HepG2 (cell line): Measurements from ENCODE around the gene ERBB3. TPM values are rescaled to one million over a fixed set of nuclear protein-coding genes. Genes with fewer than 3 reads are reported as not detected.

Experiments used
- ATAD3A ChIP-seq: sonication (generic); formaldehyde crosslinking; IDR thresholded peaks from 2 replicates; pipeline ENCODE4 v1.4.0; 2020; ENCODE audit warnings: missing genetic modification reagents
- CBFB ChIP-seq: sonication (generic); formaldehyde crosslinking; IDR thresholded peaks from 2 replicates; pipeline ENCODE4 v1.4.0; 2020; ENCODE audit warnings: missing genetic modification reagents
- CC2D1A ChIP-seq: sonication (generic); formaldehyde crosslinking; IDR thresholded peaks from 2 replicates; pipeline ENCODE4 v1.8.1; 2023; ENCODE audit warnings: mild to moderate bottlenecking, missing genetic modification reagents
- CHCHD3 ChIP-seq: sonication (generic); formaldehyde crosslinking; IDR thresholded peaks from 2 replicates; pipeline ENCODE4 v1.8.0; 2022; ENCODE audit warnings: mild to moderate bottlenecking, missing genetic modification reagents, moderate library complexity
- FOXK1 ChIP-seq: sonication (generic); formaldehyde crosslinking; IDR thresholded peaks from 2 replicates; pipeline ENCODE4 v1.4.0; 2020; ENCODE audit warnings: low read depth, missing genetic modification reagents, borderline replicate concordance
- GMEB1 ChIP-seq: sonication (generic); formaldehyde crosslinking; IDR thresholded peaks from 2 replicates; pipeline ENCODE4 v1.5.1; 2020; ENCODE audit warnings: missing genetic modification reagents, mild to moderate bottlenecking, borderline replicate concordance
- KLF16 ChIP-seq, 2 experiments: sonication (generic) in 1 of 2; formaldehyde crosslinking in 1 of 2; IDR thresholded peaks; 2 replicates each; pipeline versions ENCODE4 v1.6.1 to v1.8.0; 2016 to 2023; ENCODE audit warnings: missing genetic modification reagents in 2 of 2, missing compliant biosample characterization in 1 of 2
- MLLT10 ChIP-seq: sonication (generic); formaldehyde crosslinking; IDR thresholded peaks from 2 replicates; pipeline ENCODE4 v1.4.0; 2020; ENCODE audit warnings: missing genetic modification reagents
- MNT ChIP-seq: fragments of 450-650 bp; IDR thresholded peaks from 2 replicates; pipeline ENCODE4 v1.6.1; 2016
- NFIC ChIP-seq: IDR thresholded peaks from 2 replicates; pipeline ENCODE4 v1.6.1; 2012; ENCODE audit warnings: mild to moderate bottlenecking, low read length, inconsistent platforms
- PHF8 ChIP-seq: sonication (generic); formaldehyde crosslinking; IDR thresholded peaks from 2 replicates; pipeline ENCODE4 v1.5.0; 2020; ENCODE audit warnings: missing genetic modification reagents
- RFXANK ChIP-seq: IDR thresholded peaks from 2 replicates; pipeline ENCODE4 v1.6.1; 2016
- RXRB ChIP-seq: IDR thresholded peaks from 2 replicates; pipeline ENCODE4 v1.6.1; 2016; ENCODE audit warnings: borderline replicate concordance, missing genetic modification reagents, missing compliant biosample characterization
- SUZ12 ChIP-seq: fragments of 150-350 bp; IDR thresholded peaks from 2 replicates; pipeline ENCODE4 v1.6.1; 2014; ENCODE audit warnings: low read depth, low read length
- TRIM24 ChIP-seq: sonication (generic); formaldehyde crosslinking; IDR thresholded peaks from 2 replicates; pipeline ENCODE4 v1.8.0; 2022; ENCODE audit warnings: mild to moderate bottlenecking, missing genetic modification reagents
- ZMYM4 ChIP-seq: sonication (generic); formaldehyde crosslinking; IDR thresholded peaks from 2 replicates; pipeline ENCODE4 v1.8.1; 2023; ENCODE audit warnings: mild to moderate bottlenecking, missing genetic modification reagents
- ZNF335 ChIP-seq: sonication (generic); formaldehyde crosslinking; IDR thresholded peaks from 2 replicates; pipeline ENCODE4 v1.4.0; 2020; ENCODE audit warnings: missing genetic modification reagents
- ZNF614 ChIP-seq: IDR thresholded peaks from 2 replicates; pipeline ENCODE4 v1.6.1; 2018; ENCODE audit warnings: missing biosample characterization, missing genetic modification reagents, inconsistent platforms, borderline replicate concordance
- ZNF740 ChIP-seq: sonication (generic); formaldehyde crosslinking; IDR thresholded peaks from 2 replicates; pipeline ENCODE4 v1.4.0; 2020; ENCODE audit warnings: missing genetic modification reagents
- ZNF747 ChIP-seq: sonication (generic); formaldehyde crosslinking; IDR thresholded peaks from 2 replicates; pipeline ENCODE4 v1.8.1; 2023; ENCODE audit warnings: missing genetic modification reagents, mild to moderate bottlenecking, borderline replicate concordance
- polyA plus RNA-seq, 8 experiments: library from polyadenylated mRNA; depleted of rRNA in 3 of 8; stranded (reverse) in 7 of 8; unstranded in 1 of 8; fragments of >200 nt; fragmentation: Illumina TruSeq in 4 of 8; extraction: Trizol in 4 of 8; gene quantifications; 2 replicates each; pipeline versions ENCODE4 v1.2.1 to v1.2.3, GENCODE V29; 2011 to 2016; ENCODE audit warnings: low read depth in 4 of 8, missing spikeins in 1 of 8, mixed read lengths in 1 of 8; ENCODE audit not compliant: insufficient read depth in 1 of 8
- total RNA-seq, 5 experiments: library from RNA; depleted of rRNA; stranded (reverse); fragments of >200 nt; fragmentation: Illumina TruSeq; extraction: Trizol; gene quantifications; 2 replicates each; pipeline ENCODE4 v1.2.3, GENCODE V29; 2016; ENCODE audit warnings: low read depth in 1 of 5

The ERBB3 gene
- total and polyA plus RNA-seq, 2 of the 13 experiments (the other 11 are each of a cell fraction or from before 2014, with no cell fraction given) = 93.6 to 358 TPM

DNA sequence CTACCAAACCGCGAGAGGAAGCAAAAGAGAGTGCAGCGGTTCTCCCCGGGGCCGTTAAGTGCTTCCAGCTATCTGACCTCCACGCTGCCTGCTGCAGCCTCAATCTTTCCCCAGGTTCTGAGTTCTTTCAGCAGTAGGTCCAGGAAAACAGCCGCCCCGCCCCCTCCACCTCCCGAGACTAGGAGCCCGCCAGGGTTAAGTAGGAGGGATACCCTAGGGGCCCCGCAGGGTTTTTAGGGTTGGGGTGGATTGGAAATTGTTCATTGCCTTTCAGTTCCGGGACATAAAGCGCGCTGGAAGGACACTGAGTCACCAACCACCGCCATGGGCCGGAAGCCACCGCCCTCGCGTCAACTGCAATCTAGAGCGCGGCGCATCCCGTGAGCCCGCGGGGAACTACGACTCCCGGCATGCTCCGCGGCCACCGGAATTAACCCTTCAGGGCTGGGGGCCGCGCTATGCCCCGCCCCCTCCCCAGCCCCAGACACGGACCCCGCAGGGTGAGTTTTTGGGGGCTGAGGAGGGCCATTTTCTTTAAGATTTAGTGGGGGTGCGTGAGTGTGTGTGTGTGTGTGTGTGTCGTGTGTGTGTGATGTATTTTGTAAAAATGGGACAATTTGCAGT lies 72.3 kb downstream of the ERBB3 start, which contains the start of gene MYL6B (continued):
- TF ChIP-seq GMEB1 (CRISPR knock-in tag) = peak; percentile 86; the same call in 1 of the 2 replicates
- no peak for TF ChIP-seq CC2D1A (CRISPR knock-in tag)
- no peak for TF ChIP-seq MLLT10 (CRISPR knock-in tag)
- no peak; the same call in 1 of the 2 replicates for TF ChIP-seq ZNF614 (CRISPR knock-in tag)
- TF ChIP-seq MNT = peak; percentile 20; the same call in 1 of the 2 replicates
- TF ChIP-seq FOXK1 (CRISPR knock-in tag) = peak; percentile 73; the same call in 1 of the 2 replicates
- TF ChIP-seq TRIM24 = no peak
- TF ChIP-seq RFXANK (CRISPR knock-in tag) = no peak
- no peak for TF ChIP-seq CHCHD3 (CRISPR knock-in tag)
- no peak for TF ChIP-seq ATAD3A
- peak; percentile 58 for TF ChIP-seq PHF8 (CRISPR knock-in tag)
- TF ChIP-seq KLF16 (CRISPR knock-in tag; IDR thresholded peaks at IDR 0.05) = peak in 1 of 2 experiments; percentile 28; a peak in 1 of 4 replicates
- TF ChIP-seq NFIC = no peak; the same call in 1 of the 2 replicates
- peak; percentile 45 for TF ChIP-seq RXRB (CRISPR knock-in tag)
- no peak for TF ChIP-seq ZNF740 (CRISPR knock-in tag)
- peak; percentile 73 for TF ChIP-seq SUZ12
- TF ChIP-seq ZMYM4 (CRISPR knock-in tag) = peak; percentile 43; the same call in 1 of the 2 replicates
- TF ChIP-seq ZNF747 (CRISPR knock-in tag) = 0 out of 2 replicates have a peak, but pooled peaks have one; percentile 61
- peak; percentile 68; the same call in 1 of the 2 replicates for TF ChIP-seq CBFB (CRISPR knock-in tag)
- no peak; the same call in 1 of the 2 replicates for TF ChIP-seq ZNF335 (CRISPR knock-in tag)
